ENCODE measurements around the gene PPP1R37. TPM values are rescaled to one million over a fixed set of nuclear protein-coding genes. Genes with fewer than 3 reads are reported as not detected.

PPP1R37 gene
- total RNA-seq, 1 donor from 2014 or later: 24.8 TPM

DNA sequence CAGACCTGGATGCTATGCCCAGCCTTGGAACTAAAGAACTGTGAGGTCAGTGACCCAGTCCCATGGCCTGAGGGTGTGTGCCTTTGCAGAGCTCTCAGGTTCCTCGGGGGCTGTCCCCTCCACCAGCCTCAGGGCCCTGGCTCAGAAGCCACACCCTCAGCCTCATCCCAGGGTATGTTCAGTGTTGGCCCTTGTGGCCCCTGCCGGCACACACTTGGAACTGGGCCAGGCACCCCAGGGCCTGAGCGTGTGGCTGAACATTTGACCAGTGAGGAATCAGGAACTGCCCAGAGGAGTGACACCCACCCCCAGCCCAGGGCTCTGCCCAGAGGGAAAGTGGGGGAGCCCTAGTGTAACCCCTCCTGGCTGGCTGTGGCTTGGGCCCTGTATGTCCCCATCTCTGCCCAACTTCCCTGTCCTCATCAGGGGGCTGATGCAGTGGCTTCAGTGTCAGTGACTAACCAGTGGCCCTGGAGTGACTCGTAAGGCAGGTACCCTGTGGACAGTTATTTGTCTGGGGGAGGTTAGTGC lies 57.8 kb downstream of the PPP1R37 start:
- intact Hi-C loops (cut with micrococcal nuclease): no loop called here

DNA sequence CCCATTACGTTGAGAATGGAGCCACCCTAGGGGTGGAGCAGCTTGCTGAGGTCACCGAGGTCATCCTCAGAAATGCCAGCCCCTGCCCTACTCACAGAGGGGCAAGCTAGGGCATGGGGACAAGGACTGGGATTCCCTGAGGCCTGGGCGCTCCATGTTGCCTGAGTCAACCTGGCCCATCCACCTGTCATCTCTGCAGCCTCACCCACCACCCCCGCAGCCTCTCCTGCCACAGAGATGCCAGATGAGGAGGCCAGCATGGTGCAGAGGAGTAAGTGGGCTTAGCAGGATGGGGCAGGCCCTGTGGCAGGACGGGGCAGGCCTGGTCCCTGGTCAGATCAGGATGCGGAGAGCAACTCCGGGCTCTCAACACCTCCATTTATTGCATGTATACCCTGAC lies 58.3 kb downstream of the PPP1R37 start:
- intact Hi-C loops (cut with micrococcal nuclease): no loop called here

DNA sequence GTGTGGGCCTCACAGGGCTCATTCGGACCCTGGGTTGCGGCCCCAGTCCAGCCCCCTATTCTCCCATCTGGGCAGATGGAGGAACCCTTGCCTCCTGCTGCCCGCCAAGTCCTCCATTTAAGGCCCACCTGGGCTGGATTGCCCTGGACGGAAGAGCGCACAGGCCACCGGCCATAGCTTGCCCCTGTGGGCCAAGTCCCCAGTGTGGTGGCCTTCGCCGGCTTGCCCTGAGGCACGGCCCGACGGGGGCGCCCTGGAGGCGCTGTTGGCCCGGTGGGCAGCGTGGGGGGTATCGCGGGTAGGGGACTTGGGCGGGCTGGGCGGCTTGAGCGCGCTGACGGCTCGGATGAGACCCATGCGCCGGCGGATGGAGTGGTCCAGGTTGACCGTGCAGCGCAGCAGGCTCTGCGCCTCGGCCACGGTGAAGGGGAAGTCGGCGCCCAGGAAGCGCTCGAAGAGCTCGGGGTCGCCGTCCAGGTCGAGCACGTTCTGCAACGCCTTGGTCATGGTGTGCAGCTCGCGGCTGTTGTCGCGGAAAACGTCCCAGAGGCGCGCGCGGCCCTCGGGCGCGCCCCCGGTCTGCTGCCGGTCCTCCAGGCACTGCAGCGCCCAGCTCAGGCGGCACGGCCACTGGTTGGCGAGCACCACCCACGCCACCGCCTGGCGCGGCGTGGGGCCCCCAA lies 59.0 kb downstream of the PPP1R37 start:
- intact Hi-C loops (cut with micrococcal nuclease): no loop called here

DNA sequence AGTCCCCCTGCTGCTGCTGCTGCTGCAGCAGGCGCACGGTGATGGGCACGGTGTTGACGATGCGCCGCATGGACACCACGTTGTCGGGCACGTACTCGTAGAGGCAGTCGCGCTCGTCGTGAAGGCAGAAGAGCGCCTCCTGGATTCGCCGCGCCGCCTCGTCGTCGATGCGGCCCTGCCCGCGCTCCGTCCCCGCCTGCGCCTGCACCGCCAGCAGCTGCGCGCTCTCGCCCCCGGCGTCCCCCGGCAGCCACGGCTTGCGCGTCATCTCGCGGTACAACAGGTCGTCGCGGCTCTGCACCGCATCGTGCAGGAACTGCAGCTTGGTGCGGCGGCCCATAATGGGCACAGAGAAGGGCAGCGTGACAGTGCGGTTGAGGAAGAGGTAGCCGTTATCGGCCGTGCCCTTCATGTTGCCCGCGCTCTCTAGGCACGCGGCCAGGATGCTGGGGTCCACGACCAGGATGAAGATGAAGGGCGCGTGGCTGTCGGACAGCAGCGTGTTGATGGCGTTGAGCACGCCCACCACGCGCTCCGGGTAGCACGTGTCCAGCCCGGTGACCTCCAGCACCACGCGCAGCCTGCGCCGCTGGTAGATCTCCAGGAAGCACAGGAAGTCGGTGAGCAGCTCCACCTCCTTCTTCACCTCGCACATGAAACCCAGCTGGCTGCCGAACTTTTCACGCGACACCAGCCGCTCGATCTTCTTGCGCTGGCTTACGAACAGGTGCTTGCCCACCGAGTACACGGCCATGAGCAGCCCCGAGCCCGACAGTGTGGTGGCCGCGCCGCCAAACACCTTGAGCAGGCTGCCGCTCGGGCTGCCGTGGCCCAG lies 59.7 kb downstream of the PPP1R37 start:
- intact Hi-C loops (cut with micrococcal nuclease): no loop called here

DNA sequence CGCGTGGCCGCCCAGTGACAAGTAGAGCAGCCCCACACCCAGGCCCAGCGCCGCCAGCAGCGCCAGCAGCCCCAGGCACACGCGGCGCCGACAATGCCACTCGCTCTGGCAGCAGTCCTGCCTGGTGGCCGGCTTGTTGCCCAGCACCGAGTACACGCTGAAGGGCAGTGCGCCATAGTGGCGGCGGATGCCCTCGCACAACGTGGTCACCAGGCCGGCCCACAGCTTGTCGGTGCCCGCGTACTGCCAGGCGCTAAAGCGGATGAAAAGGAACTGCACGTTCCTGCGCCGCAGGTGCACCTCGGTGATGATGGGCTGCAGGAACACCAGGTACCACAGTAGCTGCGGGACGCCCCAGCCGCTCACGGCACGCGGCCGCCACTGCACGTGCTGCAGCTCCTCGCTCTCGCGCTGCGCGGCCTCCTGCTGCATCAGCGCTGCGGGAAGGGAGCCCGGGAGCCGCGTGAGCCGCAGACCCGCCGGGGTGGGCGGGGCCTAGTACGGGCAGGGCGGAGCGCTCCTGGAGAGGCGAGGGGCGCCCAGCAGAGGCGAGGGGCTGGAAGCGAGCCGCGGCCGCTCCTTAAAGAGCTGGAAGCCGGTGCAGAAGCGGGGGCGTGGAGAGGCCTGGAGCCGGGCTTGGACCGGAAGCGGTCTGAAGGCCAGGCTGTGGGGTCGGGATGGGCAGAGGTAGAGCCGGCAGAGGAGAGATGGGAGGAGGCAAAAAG lies 60.5 kb downstream of the PPP1R37 start:
- intact Hi-C loops (cut with micrococcal nuclease): no loop called here

DNA sequence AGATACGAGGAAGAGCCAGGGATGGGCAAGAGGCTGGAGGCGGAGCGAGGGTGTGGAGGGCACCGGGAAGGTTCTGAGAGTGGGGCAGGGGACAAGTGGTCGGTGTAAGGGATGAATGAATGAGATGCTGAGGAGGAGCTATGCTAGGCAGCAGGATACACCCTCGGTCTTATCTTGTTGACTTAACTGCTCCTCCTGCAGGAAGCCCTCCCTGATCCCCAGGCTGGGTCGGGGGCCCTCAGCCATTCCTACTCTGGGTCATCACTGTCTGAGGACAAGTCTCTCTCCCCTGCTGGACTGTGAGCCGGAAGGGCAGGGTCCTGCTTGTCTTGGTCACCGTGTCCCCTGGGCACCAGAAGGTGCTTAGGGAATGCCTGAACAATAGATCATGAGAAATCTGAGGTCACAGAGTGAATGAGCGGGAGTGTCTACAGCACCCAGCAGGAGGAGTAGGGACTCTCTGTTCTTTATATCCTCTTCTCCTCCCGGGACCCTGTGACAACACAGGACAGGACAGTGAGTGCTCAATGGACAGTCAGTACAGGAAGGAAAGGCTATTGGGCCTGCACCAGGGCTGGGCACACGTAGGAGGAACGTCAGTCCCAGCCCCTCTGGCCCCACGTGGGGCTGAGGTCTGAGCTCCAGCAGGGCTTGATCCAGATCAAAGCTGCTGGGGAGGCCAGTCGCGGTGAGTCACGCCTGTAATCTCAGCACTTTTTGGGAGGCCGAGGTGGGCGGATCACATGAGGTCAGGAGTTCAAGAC lies 61.3 kb downstream of the PPP1R37 start:
- intact Hi-C loops (cut with micrococcal nuclease): no loop called here

DNA sequence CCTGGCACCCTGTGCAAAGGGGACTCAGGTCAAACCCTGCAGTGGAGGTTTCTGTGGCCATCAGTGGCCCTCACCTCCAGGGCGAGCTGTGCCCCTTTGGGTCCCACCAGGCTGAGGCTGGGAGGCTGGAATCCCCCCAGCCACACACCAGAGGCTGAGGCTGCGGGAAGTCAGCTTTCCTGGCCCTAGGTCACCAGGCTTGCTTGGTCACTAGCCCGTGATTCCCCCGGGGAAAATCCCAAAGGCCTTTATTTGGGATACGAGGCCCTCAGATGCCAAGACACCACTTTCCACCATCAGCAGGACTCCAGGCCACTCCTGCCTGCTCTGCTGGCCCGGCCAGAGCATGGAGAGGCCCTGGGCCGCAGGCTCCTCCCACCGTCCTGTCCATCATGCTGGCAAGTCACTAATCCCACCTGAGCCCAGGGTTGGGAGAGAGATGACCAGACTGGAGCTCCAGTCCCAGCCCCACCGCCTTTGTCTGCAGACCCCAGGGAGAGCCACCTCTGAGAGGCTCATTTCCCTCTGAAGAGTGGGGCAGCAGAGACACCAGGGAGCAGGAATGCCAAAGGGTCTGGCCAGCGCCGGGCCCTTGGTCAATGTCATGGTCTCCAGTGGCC lies 63.1 kb downstream of the PPP1R37 start:
- intact Hi-C loops (cut with micrococcal nuclease): no loop called here

DNA sequence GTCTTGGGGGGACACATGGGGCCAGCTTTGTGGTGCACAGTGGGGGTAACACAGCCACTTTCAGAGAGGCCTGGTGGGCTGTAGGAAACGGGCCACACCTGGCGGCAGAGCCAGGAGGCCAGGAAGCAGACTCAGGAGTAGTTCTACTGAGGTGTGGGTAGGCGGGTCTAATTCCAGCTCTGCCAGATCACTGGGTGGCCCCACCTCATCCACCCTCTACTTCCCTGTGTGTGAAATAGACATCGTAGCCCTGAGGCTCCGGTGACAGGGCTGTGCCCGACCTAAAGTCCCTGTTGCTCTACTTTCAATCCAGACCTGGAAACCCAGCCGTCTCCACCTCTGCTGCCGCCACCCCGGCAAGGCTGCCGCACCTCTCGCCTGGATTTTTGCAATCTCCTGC lies 63.8 kb downstream of the PPP1R37 start:
- intact Hi-C loops (cut with micrococcal nuclease): no loop called here

DNA sequence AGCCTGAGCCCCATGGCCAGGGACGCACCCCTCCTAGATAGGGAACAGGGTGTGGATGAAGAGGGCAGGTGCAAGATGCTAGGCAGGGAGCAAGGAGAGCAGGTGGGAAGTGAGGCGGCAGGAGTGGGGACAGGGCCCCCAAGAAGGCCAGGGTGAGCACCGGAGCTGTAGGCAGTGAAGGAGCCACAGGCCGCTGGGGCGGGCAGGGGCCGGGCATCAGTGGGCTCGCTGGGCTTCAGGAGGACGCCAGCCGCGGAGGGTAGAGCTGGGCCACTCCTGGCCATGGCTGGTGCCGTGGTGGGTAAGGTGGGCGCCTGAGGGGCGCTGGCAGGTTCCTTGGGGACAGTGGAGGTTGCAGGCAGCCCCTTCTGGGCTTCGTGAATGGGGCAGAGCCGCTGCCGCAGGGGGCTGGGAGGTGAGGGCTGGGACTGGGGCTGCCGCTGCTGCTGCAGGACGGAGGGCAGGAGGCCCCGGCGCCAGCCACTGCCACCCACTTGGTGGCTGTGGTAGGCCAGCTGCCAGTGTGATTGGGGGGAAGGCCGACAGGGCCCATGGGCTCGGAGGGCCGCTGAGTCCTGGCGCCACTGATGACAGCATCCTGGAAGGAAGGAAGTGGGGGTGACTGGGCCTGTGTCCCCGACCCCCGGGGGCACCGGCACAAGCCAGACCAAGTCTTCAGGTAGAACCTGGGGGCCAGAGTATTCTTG lies 65.7 kb downstream of the PPP1R37 start:
- intact Hi-C loops (cut with micrococcal nuclease): no loop called here

DNA sequence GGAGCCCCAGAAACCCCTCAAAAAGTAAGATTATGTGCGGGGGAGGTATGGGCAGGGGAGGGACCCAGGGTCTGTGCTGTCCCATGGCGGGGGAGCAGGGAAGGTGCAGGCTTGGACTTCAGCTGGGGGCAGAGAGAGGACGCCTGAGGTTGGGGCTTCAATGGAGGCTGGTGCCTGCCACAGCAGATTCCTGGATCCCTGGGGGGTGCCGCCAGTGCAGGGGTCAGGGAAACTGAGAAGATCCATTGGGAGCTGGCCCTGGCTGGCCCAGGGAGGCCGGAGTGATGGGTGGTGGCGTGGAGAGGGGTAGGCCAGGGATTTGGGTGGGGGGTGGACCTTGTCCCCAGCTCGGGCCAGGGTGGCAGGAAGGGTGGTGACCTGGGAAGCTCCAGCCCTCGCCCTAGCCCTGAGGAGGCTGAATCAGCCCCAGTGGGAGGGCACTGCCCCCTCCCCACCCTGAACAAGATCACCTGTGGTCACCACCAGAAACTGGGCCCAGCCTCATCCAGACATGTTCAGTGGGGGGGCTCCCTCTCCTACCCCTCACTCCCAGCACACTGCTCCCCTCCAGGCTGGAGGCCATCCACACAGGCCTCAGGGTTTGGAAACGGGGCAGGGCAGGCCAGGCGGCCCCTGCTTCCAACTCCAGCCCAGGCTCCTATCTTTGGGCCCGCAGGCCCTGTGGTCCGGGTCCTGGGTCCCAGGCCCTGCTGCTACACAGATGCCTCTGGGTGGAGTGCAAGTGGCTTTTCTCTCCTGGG lies 66.4 kb downstream of the PPP1R37 start:
- intact Hi-C loops (cut with micrococcal nuclease): no loop called here

DNA sequence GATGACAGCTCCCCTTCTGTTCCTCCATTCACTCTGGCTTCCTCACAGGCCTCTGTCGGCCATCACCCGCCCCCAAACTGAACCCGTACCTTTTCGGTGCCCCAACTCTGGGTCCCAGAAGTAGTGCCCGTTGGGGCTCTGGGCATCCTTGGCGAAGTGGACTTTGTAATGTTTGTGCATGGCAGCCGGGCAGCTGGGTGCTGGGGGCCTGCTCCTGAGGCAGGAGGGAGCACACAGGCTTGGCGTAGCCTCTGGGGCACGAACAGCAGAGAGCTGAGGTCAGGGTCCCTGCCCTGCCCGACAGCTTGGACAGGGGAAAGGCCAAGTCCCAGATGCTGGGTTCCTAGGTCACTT lies 67.0 kb downstream of the PPP1R37 start:
- intact Hi-C loops (cut with micrococcal nuclease): no loop called here

DNA sequence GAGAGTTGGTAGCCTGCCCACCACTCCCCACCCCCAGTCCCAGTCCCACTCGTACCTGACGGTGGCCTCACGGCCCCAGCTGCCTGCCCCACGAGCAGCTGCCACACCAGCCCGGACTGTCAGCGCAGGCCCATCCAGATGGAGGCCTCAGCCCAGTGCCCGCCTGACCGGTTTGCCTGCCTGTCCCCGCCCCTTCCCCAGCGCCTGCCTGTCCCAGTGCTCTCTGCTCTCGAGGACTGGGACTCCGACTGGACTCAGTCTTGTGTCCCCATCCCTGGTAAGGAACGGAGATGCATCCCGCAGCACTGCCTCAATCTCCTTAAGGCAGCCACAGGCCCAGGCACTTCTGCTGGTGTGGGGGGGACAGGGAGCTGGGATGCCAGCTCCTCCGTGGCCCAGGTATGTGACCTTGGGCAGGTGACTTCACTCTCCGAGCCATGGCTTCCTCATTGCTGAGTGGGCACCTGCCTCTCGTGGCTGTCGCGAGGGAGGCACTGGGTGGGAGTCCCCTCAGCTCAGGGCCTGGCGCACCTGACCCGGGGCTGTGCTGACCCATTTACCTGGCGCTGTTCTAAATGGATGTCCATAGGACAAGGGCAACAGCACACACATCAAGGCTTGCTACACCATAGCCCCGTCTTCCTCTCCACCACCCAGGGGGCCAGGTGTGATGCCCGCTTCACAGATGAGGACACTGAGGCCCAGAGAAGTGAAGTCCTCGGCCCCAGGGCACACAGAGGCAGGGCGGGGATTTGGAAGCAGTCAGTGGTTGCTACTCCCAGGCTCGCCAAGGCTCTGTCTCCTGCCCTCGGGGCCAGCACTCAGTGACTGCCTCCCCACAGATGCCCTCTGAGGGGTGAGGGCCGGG lies 68.1 kb downstream of the PPP1R37 start, which contains the start of gene NKPD1:
TSS of gene NKPD1 (minus strand) at position 113 of the 868 bp plus-strand sequence. CDS start 832 bp downstream, outside the sequence.
- intact Hi-C loops (cut with micrococcal nuclease): no loop called here

DNA sequence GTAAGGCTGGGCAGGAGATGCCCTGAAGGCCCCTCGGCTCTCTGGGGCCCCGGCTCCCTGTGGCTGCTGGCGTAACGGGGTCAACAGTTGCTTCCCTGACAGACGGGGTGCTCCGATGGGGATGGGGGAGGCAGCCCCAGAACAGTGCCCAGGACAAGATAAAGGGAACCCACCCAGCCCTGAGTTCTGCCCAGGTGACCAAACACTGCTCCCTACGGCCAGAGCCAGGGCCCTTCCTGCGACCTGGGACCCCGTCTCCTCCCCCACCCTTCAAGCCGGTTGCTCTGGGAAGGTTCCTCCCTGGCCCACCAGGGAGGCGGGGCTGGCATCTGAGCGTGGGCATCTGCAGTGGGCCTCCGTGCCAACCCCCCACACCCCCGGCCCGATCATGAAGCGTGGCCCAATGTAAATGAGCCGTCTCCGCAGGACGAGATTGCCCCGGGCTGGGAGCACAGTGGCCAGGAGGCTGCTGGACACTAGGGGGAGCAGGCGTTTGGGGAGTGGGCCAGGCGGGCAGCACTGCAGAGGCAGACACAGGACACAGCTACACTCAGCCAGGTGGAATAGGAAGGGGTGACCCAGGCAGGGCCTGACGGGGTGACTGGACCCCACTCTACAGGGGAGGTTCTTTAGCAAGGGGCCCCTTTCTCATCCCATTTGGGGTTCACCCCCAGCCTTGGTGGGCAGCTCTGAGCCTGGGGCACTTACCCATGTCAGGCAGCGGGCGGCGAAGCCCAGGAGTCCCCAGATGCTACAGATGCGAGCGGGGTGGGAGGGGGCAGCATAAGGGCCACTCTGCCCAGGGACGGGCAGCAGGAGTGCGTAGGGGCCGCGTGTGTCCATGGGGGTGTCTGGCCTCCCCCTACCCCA lies 69.0 kb downstream of the PPP1R37 start:
- intact Hi-C loops (cut with micrococcal nuclease): no loop called here

DNA sequence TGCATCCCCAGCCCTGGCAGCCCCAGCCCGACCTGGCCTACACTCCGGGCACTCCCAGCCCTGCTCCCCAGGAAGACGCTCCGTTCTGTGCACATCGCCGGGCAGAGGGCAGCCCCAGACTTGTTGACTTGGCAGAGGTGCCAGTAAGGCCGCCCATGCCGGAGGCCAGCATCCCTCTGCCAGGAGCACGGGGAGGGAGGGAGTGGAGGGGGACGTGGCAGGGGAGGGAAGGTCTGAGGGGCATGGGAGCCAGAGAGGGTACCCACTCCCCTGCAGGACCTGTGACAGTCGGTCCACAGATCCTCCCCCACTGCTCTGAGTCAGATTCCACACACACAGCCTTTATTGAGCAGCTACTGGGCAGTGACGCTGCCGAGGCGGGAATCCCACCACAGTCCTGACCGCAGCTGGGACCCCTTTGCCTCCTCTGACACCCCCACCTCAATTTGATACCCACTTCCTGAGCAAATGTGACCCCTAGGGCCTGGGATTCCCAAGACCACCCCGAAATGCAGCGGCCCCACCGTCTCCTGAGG lies 69.7 kb downstream of the PPP1R37 start:
- intact Hi-C loops (cut with micrococcal nuclease): no loop called here

DNA sequence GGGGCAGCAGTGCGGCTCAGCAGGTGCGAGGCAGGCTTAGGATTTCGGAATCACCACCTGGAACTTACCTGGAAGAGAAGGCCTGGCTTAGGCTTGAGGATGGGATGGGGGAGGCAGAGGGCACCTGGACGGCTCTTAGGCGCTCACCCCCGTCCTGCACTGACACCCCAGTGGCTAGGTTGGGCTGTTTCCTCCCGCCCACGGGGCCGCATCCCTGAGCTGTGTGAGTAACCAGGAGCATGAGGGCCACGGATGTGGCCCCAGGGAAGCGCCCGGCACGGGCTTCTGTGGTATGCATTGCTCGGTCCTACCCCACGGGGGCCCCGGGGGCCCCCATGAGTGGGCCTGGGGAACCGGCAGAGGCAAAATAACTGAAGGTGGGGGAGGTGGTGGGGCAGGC lies 70.2 kb downstream of the PPP1R37 start:
- intact Hi-C loops (cut with micrococcal nuclease): no loop called here

DNA sequence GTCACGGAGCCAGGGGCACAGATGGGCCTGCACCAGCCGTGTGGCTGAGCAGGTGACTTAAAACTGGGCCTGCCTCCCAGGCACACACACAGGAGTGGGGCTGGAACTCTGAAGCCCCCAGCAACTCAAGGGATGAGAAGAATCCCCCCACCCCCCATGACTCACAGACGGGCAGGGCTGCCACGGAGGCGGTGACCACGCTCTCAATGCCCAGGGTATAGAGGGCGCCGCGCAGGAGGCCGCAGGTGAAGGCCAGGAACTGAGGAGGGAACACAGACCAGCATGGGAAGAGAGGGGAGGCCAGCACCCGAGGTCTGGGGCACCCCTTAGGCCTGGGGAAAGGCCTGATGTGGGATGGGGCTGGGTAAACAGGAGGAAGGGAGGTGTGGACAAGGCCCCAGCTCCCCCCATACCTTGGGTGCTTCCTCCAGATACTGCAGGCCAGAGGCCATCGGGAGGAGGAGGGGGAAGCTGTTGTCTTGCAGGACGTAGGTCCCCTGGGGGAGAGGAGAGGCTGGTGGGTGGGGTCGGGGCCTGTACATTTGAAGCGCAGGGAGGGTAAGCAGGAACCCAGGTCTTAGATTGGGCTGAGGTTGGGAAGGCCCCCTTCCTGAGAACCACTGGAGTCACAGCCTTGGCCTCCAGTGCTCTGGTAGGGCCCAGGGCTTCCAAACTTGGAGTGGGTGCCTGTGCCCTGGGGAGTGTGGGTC lies 70.9 kb downstream of the PPP1R37 start:
- intact Hi-C loops (cut with micrococcal nuclease): no loop called here

All from T-helper 2 cell treated with Interferon-gamma antibody and Interleukin-4, amounts not matched to agents 100 ng/mL and 5 ng/mL, for 36 hours (primary cell).